Keratinocyte (primary cell): Measurements from ENCODE around the gene CALHM1. TPM values are rescaled to one million over a fixed set of nuclear protein-coding genes. Genes with fewer than 3 reads are reported as not detected.

Source experiments
- DNase-seq: peaks from one replicate; pipeline ENCODE4 v3.0.0-alpha.2; 2011; ENCODE audit warnings: low read depth, missing footprints, low spot score
- FAIRE-seq: peaks from 2 replicates; lab custom pipeline; 2011; peaks lifted over from hg19 to GRCh38; lab: Jason Lieb, UNC
- H2AFZ ChIP-seq: 2 replicates; pipeline ENCODE4 v1.6.0; 2012; ENCODE audit warnings: low read length, control low read depth, inconsistent platforms; ENCODE audit not compliant: control insufficient read depth
- H3K27ac ChIP-seq: 2 replicates; pipeline ENCODE4 v1.5.1; 2011; ENCODE audit warnings: low read length; ENCODE audit not compliant: control insufficient read depth, insufficient read depth
- H3K27me3 ChIP-seq: 3 replicates; pipeline ENCODE4 v1.6.0; 2011; ENCODE audit warnings: low read length; ENCODE audit not compliant: control insufficient read depth, insufficient read depth; ENCODE audit errors: extremely low read depth
- H3K36me3 ChIP-seq, 2 experiments: 2 replicates in 1 of 2; 3 replicates in 1 of 2; pipeline ENCODE4 v1.5.1; 2011; ENCODE audit warnings: low read length in 2 of 2, mild to moderate bottlenecking in 1 of 2; ENCODE audit not compliant: control insufficient read depth in 2 of 2, insufficient read depth in 2 of 2; ENCODE audit errors: extremely low read depth in 1 of 2
- H3K4me1 ChIP-seq: 3 replicates; pipeline ENCODE4 v1.5.1; 2011; ENCODE audit warnings: low read length; ENCODE audit not compliant: control insufficient read depth, insufficient read depth; ENCODE audit errors: extremely low read depth
- H3K4me2 ChIP-seq: 3 replicates; pipeline ENCODE4 v1.6.0; 2011; ENCODE audit warnings: low read depth, low read length; ENCODE audit not compliant: control insufficient read depth, insufficient read depth; ENCODE audit errors: extremely low read depth
- H3K4me3 ChIP-seq, 3 experiments: fragments of 200-600 bp in 1 of 3; sonication (generic) in 1 of 3; 2 replicates in 2 of 3; 3 replicates in 1 of 3; pipeline ENCODE4 v1.5.1; 2011 to 2016; ENCODE audit warnings: low read length in 3 of 3, mild to moderate bottlenecking in 3 of 3, control low read depth in 2 of 3, inconsistent platforms in 1 of 3, low read depth in 1 of 3, mixed read lengths in 1 of 3, mixed run types in 1 of 3, moderate library complexity in 1 of 3; ENCODE audit not compliant: control insufficient read depth in 2 of 3, insufficient read depth in 2 of 3; ENCODE audit errors: extremely low read depth in 1 of 3
- H3K79me2 ChIP-seq: 2 replicates; pipeline ENCODE4 v1.6.0; 2012; ENCODE audit warnings: low read length; ENCODE audit not compliant: control insufficient read depth, insufficient read depth
- H3K9ac ChIP-seq: 3 replicates; pipeline ENCODE4 v1.6.0; 2011; ENCODE audit warnings: low read length; ENCODE audit not compliant: control insufficient read depth, insufficient read depth; ENCODE audit errors: extremely low read depth
- H3K9me1 ChIP-seq: 3 replicates; pipeline ENCODE4 v1.6.0; 2011; ENCODE audit warnings: low read length; ENCODE audit not compliant: control insufficient read depth, insufficient read depth; ENCODE audit errors: extremely low read depth
- H3K9me3 ChIP-seq: 2 replicates; pipeline ENCODE4 v1.5.1; 2012; ENCODE audit warnings: low read depth, low read length; ENCODE audit not compliant: control insufficient read depth
- H4K20me1 ChIP-seq: 3 replicates; pipeline ENCODE4 v1.6.0; 2011; ENCODE audit warnings: low read length; ENCODE audit not compliant: control insufficient read depth, insufficient read depth; ENCODE audit errors: extremely low read depth
- EZH2 ChIP-seq: IDR thresholded peaks from one replicate; pipeline ENCODE4 v1.6.1; 2012; ENCODE audit warnings: inconsistent platforms, mild to moderate bottlenecking, low read length, moderate library complexity
- dilution Hi-C: fragments of 300-500 bp; cut with MboI; formaldehyde crosslinking; loops from one replicate; pipeline ENCODE4 v1.7.0; 2020; ENCODE audit warnings: low sequenced_read_pairs; ENCODE audit not compliant: extremely low pct_ligation_motif_present
- polyA plus RNA-seq, 5 experiments: library from polyadenylated mRNA; depleted of rRNA in 3 of 5; stranded (reverse) in 3 of 5; stranded (forward) in 1 of 5; unstranded in 1 of 5; fragments of >200 nt; gene quantifications; 1 replicate in 1 of 5; 2 replicates in 3 of 5; 3 replicates in 1 of 5; pipeline versions ENCODE4 v1.2.1 to v1.2.3, GENCODE V29; 2011 to 2012; ENCODE audit warnings: missing spikeins in 2 of 5, low read depth in 1 of 5, low replicate concordance in 1 of 5
- TF ChIP-seq, protein P1 (sequence below), 3 experiments: IDR thresholded peaks in 1 of 3; conservative IDR thresholded peaks in 1 of 3; optimal IDR thresholded peaks in 1 of 3; 2 replicates in 2 of 3; 3 replicates in 1 of 3; pipeline versions ENCODE3 to v1.5.1; 2011; ENCODE audit warnings: low read length in 3 of 3, mild to moderate bottlenecking in 3 of 3, moderate library complexity in 2 of 3, control low read depth in 1 of 3, inconsistent platforms in 1 of 3; ENCODE audit not compliant: insufficient read depth in 2 of 3; ENCODE audit errors: extremely low read depth in 1 of 3

The CALHM1 gene
- polyA plus RNA-seq, 1 donor (not counting 4 experiments of a cell fraction or from before 2014, with no cell fraction given), result not detected

DNA sequence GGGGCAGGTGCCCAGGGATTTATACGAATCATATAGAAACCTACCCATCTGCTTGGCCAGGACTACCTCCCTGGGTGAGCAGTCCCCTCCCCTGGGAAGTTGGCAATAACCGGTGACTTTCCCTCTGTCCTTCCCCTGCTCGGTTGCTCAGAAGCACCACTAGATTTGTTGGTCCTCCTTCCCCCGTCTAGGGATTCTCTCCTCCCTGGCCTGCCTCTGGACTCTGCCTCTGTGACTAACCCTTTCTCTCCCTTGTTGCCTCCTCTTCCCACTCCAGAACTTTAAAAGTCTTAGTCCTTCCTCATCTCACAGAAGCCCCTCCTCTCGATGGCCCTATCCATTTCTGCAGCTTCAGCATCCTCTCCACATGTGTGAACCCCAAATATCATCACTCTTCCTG is 10.5 kb upstream of the CALHM1 start:
- no peaks in the 10 kb centered on the region for H3K9me1 ChIP-seq
- no peaks in the 10 kb centered on the region for H3K9me3 ChIP-seq
- H3K27ac ChIP-seq, result no peak overlapping the region
- H3K79me2 ChIP-seq, result no peaks in the 10 kb centered on the region
- no peak overlapping the region for H3K4me2 ChIP-seq
- peaks cover 4% of the 10 kb centered on the region for H3K27me3 ChIP-seq
- FAIRE-seq (no peak), DNase-seq (no peak)
- no peak for TF ChIP-seq EZH2
- TF ChIP-seq, protein P1, sequence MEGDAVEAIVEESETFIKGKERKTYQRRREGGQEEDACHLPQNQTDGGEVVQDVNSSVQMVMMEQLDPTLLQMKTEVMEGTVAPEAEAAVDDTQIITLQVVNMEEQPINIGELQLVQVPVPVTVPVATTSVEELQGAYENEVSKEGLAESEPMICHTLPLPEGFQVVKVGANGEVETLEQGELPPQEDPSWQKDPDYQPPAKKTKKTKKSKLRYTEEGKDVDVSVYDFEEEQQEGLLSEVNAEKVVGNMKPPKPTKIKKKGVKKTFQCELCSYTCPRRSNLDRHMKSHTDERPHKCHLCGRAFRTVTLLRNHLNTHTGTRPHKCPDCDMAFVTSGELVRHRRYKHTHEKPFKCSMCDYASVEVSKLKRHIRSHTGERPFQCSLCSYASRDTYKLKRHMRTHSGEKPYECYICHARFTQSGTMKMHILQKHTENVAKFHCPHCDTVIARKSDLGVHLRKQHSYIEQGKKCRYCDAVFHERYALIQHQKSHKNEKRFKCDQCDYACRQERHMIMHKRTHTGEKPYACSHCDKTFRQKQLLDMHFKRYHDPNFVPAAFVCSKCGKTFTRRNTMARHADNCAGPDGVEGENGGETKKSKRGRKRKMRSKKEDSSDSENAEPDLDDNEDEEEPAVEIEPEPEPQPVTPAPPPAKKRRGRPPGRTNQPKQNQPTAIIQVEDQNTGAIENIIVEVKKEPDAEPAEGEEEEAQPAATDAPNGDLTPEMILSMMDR (optimal IDR thresholded peaks at IDR 0.05 in 1 of 3, IDR thresholded peaks at IDR 0.05 in 1 of 3, conservative IDR thresholded peaks at IDR 0.05 in 1 of 3; ENCODE audit: extremely low read depth in 1 of 3, insufficient read depth in 2 of 3, low read length in 3 of 3), result no peak
- peaks cover 3% of the 10 kb centered on the region for H3K4me1 ChIP-seq
- no peak overlapping the region for H2AFZ ChIP-seq
- dilution Hi-C loops, result no loop called here
- no peak overlapping the region for H3K4me3 ChIP-seq
- H3K9ac ChIP-seq, result no peak overlapping the region
- H4K20me1 ChIP-seq, result no peaks in the 10 kb centered on the region
- H3K36me3 ChIP-seq, result no peaks in the 10 kb centered on the region

GRCh38 chr10:103467406-103467805 is 8.7 kb upstream of the CALHM1 start:
- no peaks in the 10 kb centered on the region for H3K79me2 ChIP-seq
- no peak for DNase-seq
- dilution Hi-C loops, result no loop called here
- H3K9ac ChIP-seq, result no peak overlapping the region
- FAIRE-seq, result no peak
- no peak overlapping the region for H3K4me3 ChIP-seq
- H3K27ac ChIP-seq, result no peak overlapping the region
- H3K4me1 ChIP-seq, result peaks cover 3% of the 10 kb centered on the region
- H4K20me1 ChIP-seq, result no peaks in the 10 kb centered on the region
- no peaks in the 10 kb centered on the region for H3K9me3 ChIP-seq
- TF ChIP-seq, protein P1 (optimal IDR thresholded peaks at IDR 0.05 in 1 of 3, IDR thresholded peaks at IDR 0.05 in 1 of 3, conservative IDR thresholded peaks at IDR 0.05 in 1 of 3; ENCODE audit: extremely low read depth in 1 of 3, insufficient read depth in 2 of 3, low read length in 3 of 3), result no peak
- no peak for TF ChIP-seq EZH2
- H3K36me3 ChIP-seq, result no peaks in the 10 kb centered on the region
- no peak overlapping the region for H3K4me2 ChIP-seq
- H3K9me1 ChIP-seq, result no peaks in the 10 kb centered on the region
- peaks cover 7% of the 10 kb centered on the region for H3K27me3 ChIP-seq
- H2AFZ ChIP-seq, result no peak overlapping the region
